OCI-LY3 (cell line): ENCODE measurements around the gene SERAC1.

Experiments
- CTCF ChIP-seq: fragments of 200-600, 300-600 bp; sonication (generic); IDR thresholded peaks from 2 replicates; pipeline ENCODE4 v1.5.1; 2014; ENCODE audit warnings: antibody characterized with exemption, low read length, low read depth
- EZH2phosphoT487 ChIP-seq: fragments of 200-600 bp; shearing (Covaris generic); IDR thresholded peaks from 2 replicates; pipeline ENCODE4 v1.6.1; 2018; ENCODE audit warnings: antibody characterized with exemption, mixed run types, low read depth

- TF ChIP-seq CTCF (no peak), EZH2phosphoT487 (no peak)
Observed at GRCh38 chr6:158152659-158153058, 15.4 kb downstream of the SERAC1 start.
